Lung (tissue), 12 donors: ENCODE results near the gene SPATA7. TPM values are rescaled to one million over a fixed set of nuclear protein-coding genes. Genes with fewer than 3 reads are reported as not detected.
A peak's percentile ranks its signal among the peaks of the same experiment; 100 is the strongest.

ENCODE experiments used
- ATAC-seq: fragments of 200-7000 bp; cut with Tn5 transposase; one replicate; pipeline ENCODE4 v1.9.1; 2020; ENCODE audit warnings: moderate number of reproducible peaks; ENCODE audit not compliant: insufficient read depth, low FRiP score
- DNase-seq, 3 donors: peaks; one replicate each; pipeline ENCODE4 v3.0.0-alpha.2; 2013 to 2017
- H3K27ac ChIP-seq, 2 donors: one replicate each; pipeline ENCODE4 v1.5.1; 2013; ENCODE audit warnings: mild to moderate bottlenecking in 2 of 2, moderate library complexity in 2 of 2, control low read depth in 1 of 2, inconsistent platforms in 1 of 2, low read depth in 1 of 2, low read length in 1 of 2
- H3K27me3 ChIP-seq, 3 donors: one replicate each; pipeline ENCODE4 v1.5.1; 2013; ENCODE audit warnings: low read length in 2 of 3; ENCODE audit not compliant: control insufficient read depth in 3 of 3, insufficient read depth in 3 of 3
- H3K36me3 ChIP-seq, 4 donors: one replicate each; pipeline ENCODE4 v1.5.1; 2013; ENCODE audit warnings: low read length in 4 of 4, mild to moderate bottlenecking in 1 of 4, moderate library complexity in 1 of 4; ENCODE audit not compliant: control insufficient read depth in 4 of 4, insufficient read depth in 4 of 4
- H3K4me1 ChIP-seq, 5 donors: one replicate each; pipeline ENCODE4 v1.5.1; 2013; ENCODE audit warnings: low read length in 5 of 5, mild to moderate bottlenecking in 2 of 5, moderate library complexity in 1 of 5; ENCODE audit not compliant: control insufficient read depth in 5 of 5, insufficient read depth in 5 of 5
- H3K4me3 ChIP-seq: one replicate; pipeline ENCODE4 v1.5.1; 2013; ENCODE audit warnings: mild to moderate bottlenecking, control low read depth, moderate library complexity
- H3K9ac ChIP-seq, 2 donors: one replicate each; pipeline ENCODE4 v1.5.1; 2013; ENCODE audit warnings: low read length in 2 of 2, control low read depth in 1 of 2; ENCODE audit not compliant: insufficient read depth in 1 of 2
- H3K9me3 ChIP-seq, 4 donors: one replicate each; pipeline ENCODE4 v1.5.1; 2013; ENCODE audit warnings: low read length in 3 of 4, mild to moderate bottlenecking in 1 of 4, moderate library complexity in 1 of 4; ENCODE audit not compliant: control insufficient read depth in 4 of 4, insufficient read depth in 3 of 4
- CTCF ChIP-seq: IDR thresholded peaks from 2 replicates; pipeline ENCODE4 v1.5.1; 2012; ENCODE audit warnings: mild to moderate bottlenecking; ENCODE audit errors: control extremely low read depth, extremely low read depth
- WGBS, 2 donors: extraction: QIAGEN DNeasy Blood & Tissue Kit; methylation state at CpG; one replicate each; pipeline ENCODE4 v1.1.7; 2013; 5-methylcytosine and 5-hydroxymethylcytosine counted together
- polyA plus RNA-seq, 2 donors: library from polyadenylated mRNA; stranded (reverse); fragments of 200-250 nt; gene quantifications; one replicate each; pipeline ENCODE4 v1.2.1, GENCODE V29; 2013
- total RNA-seq, 2 donors: library from RNA; depleted of rRNA in 1 of 2; stranded (reverse); fragments of >200 nt in 1 of 2; gene quantifications; one replicate each; pipeline ENCODE4 v1.2.1, GENCODE V29; 2014 to 2021
- donor health status: control.
- donor health status: control.
- donor health status: Bipolar disorder and iron deficiency.
- donor health status: healthy.
- donor health status: DM: yes; HTN: yes; CAD: no.

The SPATA7 gene
- total and polyA plus RNA-seq, 4 donors, result 4.3 to 34.0 (median 9.7) TPM

GRCh38 chr14:88479574-88479987, 94.1 kb downstream of the SPATA7 start:
- H3K4me1 ChIP-seq, result peaks cover 0 to 4% (median 0%) of the 10 kb centered on the region in 5 donors
- DNase-seq, result no peak
- H3K9ac ChIP-seq, result no peak overlapping the region
- ATAC-seq, result no peak
- H3K36me3 ChIP-seq, result peaks cover 18 to 40% (median 23%) of the 10 kb centered on the region in 4 donors
- H3K27ac ChIP-seq, result no peak overlapping the region
- no peak overlapping the region for H3K4me3 ChIP-seq
- WGBS, 2 donors, result 88 to 93% methylated on average over 37 to 40 of the region's 40 CpGs
- no peak for TF ChIP-seq CTCF
- H3K9me3 ChIP-seq, result peaks cover 0 to 5% (median 0%) of the 10 kb centered on the region in 4 donors
- no peaks in the 10 kb centered on the region for H3K27me3 ChIP-seq

DNA sequence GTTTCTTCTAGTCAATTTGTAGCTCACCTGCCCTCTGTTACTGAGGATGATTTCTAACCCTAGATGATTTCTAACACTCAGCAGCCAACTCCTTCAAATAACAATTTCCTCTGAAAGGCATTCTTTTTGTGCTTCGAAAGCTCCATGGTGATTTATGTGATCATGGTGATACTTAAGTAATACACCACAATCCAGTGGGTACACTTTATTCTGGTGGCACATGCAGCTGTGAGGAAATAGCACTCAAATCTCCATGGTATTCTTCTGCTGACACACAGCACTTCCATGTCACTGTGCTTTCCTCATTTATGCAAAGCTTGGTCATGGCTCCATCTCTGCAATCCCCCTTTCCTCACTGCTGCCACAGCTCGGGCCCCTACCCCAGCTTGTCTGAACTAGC, 95.6 kb downstream of the SPATA7 start:
- H3K27ac ChIP-seq, result peak overlapping the region in 1 of 2 donors; percentile 64
- H3K9ac ChIP-seq, result no peak overlapping the region
- no peak for TF ChIP-seq CTCF
- DNase-seq (no peak), ATAC-seq (no peak)
- no peaks in the 10 kb centered on the region for H3K27me3 ChIP-seq
- H3K36me3 ChIP-seq, result peaks cover 14 to 35% (median 20%) of the 10 kb centered on the region in 4 donors
- no peak overlapping the region for H3K4me3 ChIP-seq
- H3K4me1 ChIP-seq, result peaks cover 0 to 4% (median 0%) of the 10 kb centered on the region in 5 donors
- peaks cover 0 to 5% (median 0%) of the 10 kb centered on the region in 4 donors for H3K9me3 ChIP-seq
- 79 to 87% methylated on average over 2 of the region's 2 CpGs for WGBS, 2 donors

DNA sequence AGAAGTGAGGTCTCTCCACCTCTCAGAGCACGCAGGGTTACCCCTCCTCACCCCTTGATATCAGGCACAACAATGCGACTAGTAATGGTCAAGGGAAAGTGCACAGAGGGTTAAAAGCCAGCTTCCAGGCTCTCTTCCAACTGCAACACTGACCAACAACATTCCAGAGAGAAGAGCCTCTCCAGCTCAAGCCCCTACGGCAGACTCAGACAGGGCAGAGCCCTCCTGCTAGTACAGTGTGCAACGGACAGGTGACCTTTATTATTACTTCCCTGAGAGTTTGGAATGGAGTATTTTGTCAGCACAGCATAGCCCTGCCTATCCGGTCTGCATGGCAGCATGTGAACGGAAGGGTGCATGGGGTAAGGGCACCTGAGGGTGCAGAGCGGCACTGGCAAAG, 96.3 kb downstream of the SPATA7 start:
- H3K27me3 ChIP-seq, result no peaks in the 10 kb centered on the region
- peaks cover 14 to 28% (median 17%) of the 10 kb centered on the region in 4 donors for H3K36me3 ChIP-seq
- ATAC-seq (peak; percentile 75), DNase-seq (peak in 1 of 3 donors; percentile 13)
- H3K4me1 ChIP-seq, result peaks cover 0 to 4% (median 0%) of the 10 kb centered on the region in 5 donors
- H3K9me3 ChIP-seq, result peaks cover 0 to 5% (median 0%) of the 10 kb centered on the region in 4 donors
- WGBS, 2 donors, result 67 to 88% methylated on average over 7 of the region's 7 CpGs
- no peak for TF ChIP-seq CTCF
- H3K9ac ChIP-seq, result no peak overlapping the region
- no peak overlapping the region for H3K4me3 ChIP-seq
- H3K27ac ChIP-seq, result peak overlapping the region in 1 of 2 donors; percentile 51

DNA sequence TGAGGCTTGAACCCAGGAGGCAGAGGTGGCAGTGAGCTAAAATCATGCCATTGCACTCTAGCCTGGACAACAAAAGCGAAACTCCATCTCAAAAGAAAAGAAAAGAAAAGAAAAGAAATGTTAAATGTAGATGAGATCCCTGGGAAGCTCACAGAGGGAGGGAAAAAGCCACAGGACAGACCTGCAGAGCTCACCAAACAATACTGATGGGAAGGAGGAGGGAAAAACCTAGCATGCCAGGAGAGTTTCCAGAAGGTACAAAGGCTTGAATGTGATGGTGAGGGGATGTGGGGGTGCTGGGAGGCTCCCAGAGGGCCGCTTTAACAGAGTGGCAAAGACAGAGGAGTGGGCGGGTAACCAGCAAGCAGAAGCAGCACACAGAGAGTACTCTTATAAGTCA, 97.1 kb downstream of the SPATA7 start:
- DNase-seq, result no peak
- no peaks in the 10 kb centered on the region for H3K27me3 ChIP-seq
- 91 to 92% methylated on average over 3 of the region's 3 CpGs for WGBS, 2 donors
- H3K27ac ChIP-seq, result peak overlapping the region in 1 of 2 donors; percentile 51
- H3K4me3 ChIP-seq, result no peak overlapping the region
- peaks cover 0 to 5% (median 0%) of the 10 kb centered on the region in 4 donors for H3K9me3 ChIP-seq
- TF ChIP-seq CTCF, result no peak
- ATAC-seq, result no peak
- peaks cover 11 to 23% (median 16%) of the 10 kb centered on the region in 4 donors for H3K36me3 ChIP-seq
- no peak overlapping the region for H3K9ac ChIP-seq
- peaks cover 0 to 4% (median 0%) of the 10 kb centered on the region in 5 donors for H3K4me1 ChIP-seq
